Osteoblast (primary cell): ENCODE data around the gene GIMAP1. TPM values are rescaled to one million over a fixed set of nuclear protein-coding genes. Genes with fewer than 3 reads are reported as not detected.
"Not testable (repeated sequence)": the region's sequence is repeated elsewhere in the genome, so short reads cannot be mapped to it uniquely, and the experiment has no call there.

Experiments
- DNase-seq: peaks from one replicate; pipeline ENCODE4 v3.0.0; 2011; ENCODE audit warnings: low spot score, mixed read lengths; ENCODE audit not compliant: insufficient read length; ENCODE audit errors: missing footprints
- H2AFZ ChIP-seq: 2 replicates; pipeline ENCODE4 v1.6.0; 2011; ENCODE audit warnings: mild to moderate bottlenecking, low read length
- H3K27ac ChIP-seq: 2 replicates; pipeline ENCODE4 v1.5.1; 2011; ENCODE audit warnings: mild to moderate bottlenecking, low read depth, low read length, moderate library complexity
- H3K27me3 ChIP-seq: 2 replicates; pipeline ENCODE4 v1.6.0; 2012; ENCODE audit warnings: mild to moderate bottlenecking, control low read depth, inconsistent platforms, low read length, moderate library complexity; ENCODE audit not compliant: insufficient read depth
- H3K36me3 ChIP-seq: 2 replicates; pipeline ENCODE4 v1.5.1; 2011; ENCODE audit warnings: mild to moderate bottlenecking, low read length, control low read depth, moderate library complexity; ENCODE audit not compliant: insufficient read depth
- H3K4me1 ChIP-seq: 2 replicates; pipeline ENCODE4 v1.5.1; 2011; ENCODE audit warnings: mild to moderate bottlenecking, low read length, control low read depth, moderate library complexity; ENCODE audit not compliant: insufficient read depth
- H3K4me2 ChIP-seq: 2 replicates; pipeline ENCODE4 v1.6.0; 2011; ENCODE audit warnings: mild to moderate bottlenecking, low read length; ENCODE audit not compliant: insufficient read depth
- H3K4me3 ChIP-seq: fragments of 200-600 bp; sonication (generic); 3 replicates; pipeline ENCODE4 v1.5.1; 2012; ENCODE audit warnings: mild to moderate bottlenecking, low read length, inconsistent platforms; ENCODE audit not compliant: insufficient read depth
- H3K79me2 ChIP-seq: 2 replicates; pipeline ENCODE4 v1.6.0; 2012; ENCODE audit warnings: mild to moderate bottlenecking, low read length, control low read depth, inconsistent platforms; ENCODE audit not compliant: insufficient read depth
- H3K9me3 ChIP-seq: 2 replicates; pipeline ENCODE4 v1.5.1; 2011; ENCODE audit warnings: low read depth, low read length, control low read depth
- H4K20me1 ChIP-seq: 2 replicates; pipeline ENCODE4 v1.6.0; 2012; ENCODE audit warnings: mild to moderate bottlenecking, low read length, control low read depth; ENCODE audit not compliant: insufficient read depth
- total RNA-seq: library from RNA; depleted of rRNA; stranded (reverse); fragments of >200 nt; gene quantifications from 2 replicates; pipeline ENCODE4 v1.2.3, GENCODE V29; 2012
- TF ChIP-seq, protein P1 (sequence below): IDR thresholded peaks from 2 replicates; pipeline ENCODE4 v1.5.1; 2011; ENCODE audit warnings: mild to moderate bottlenecking, low read depth, low read length, moderate library complexity; ENCODE audit errors: extremely low read depth

GIMAP1 gene
- not detected in 2 replicates for total RNA-seq

DNA sequence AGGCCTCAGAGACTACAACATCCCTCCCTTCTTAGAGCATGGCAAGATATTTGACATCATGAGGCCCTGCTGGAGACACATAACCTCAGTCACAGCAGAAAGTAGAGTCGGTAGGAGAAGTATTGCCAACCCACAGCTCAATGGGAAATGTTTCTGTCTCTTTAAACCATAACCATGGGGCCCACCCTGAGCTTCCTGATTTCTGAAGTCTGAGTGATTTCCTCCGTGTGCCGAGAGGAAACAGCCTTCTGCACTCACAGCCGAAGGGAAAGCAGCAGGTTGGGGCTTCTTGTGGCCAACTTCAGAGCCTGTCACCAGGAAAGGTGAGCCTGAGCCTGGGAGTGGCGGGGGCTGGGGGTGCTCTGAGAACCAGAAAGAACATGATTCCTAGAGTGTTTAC, at the start of gene GIMAP1:
Gene GIMAP1 (plus strand): TSS at position 246 of the 400 bp plus-strand sequence. CDS start 2,435 bp downstream, outside the sequence.
- Histone ChIP-seq H3K27me3 (no peaks in the 10 kb centered on the region), H3K36me3 (no peaks in the 10 kb centered on the region), H3K4me3 (no peak within 1 kb of the TSS), H3K9me3 (no peaks in the 10 kb centered on the region), H2AFZ (no peak within 1 kb of the TSS), H3K79me2 (no peaks in the 10 kb centered on the region), H3K27ac (no peak within 1 kb of the TSS), H3K4me2 (no peak within 1 kb of the TSS), H4K20me1 (no peaks in the 10 kb centered on the region), H3K4me1 (no peaks in the 10 kb centered on the region)
- TF ChIP-seq, protein P1, sequence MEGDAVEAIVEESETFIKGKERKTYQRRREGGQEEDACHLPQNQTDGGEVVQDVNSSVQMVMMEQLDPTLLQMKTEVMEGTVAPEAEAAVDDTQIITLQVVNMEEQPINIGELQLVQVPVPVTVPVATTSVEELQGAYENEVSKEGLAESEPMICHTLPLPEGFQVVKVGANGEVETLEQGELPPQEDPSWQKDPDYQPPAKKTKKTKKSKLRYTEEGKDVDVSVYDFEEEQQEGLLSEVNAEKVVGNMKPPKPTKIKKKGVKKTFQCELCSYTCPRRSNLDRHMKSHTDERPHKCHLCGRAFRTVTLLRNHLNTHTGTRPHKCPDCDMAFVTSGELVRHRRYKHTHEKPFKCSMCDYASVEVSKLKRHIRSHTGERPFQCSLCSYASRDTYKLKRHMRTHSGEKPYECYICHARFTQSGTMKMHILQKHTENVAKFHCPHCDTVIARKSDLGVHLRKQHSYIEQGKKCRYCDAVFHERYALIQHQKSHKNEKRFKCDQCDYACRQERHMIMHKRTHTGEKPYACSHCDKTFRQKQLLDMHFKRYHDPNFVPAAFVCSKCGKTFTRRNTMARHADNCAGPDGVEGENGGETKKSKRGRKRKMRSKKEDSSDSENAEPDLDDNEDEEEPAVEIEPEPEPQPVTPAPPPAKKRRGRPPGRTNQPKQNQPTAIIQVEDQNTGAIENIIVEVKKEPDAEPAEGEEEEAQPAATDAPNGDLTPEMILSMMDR: no peak
- no peak for DNase-seq

DNA sequence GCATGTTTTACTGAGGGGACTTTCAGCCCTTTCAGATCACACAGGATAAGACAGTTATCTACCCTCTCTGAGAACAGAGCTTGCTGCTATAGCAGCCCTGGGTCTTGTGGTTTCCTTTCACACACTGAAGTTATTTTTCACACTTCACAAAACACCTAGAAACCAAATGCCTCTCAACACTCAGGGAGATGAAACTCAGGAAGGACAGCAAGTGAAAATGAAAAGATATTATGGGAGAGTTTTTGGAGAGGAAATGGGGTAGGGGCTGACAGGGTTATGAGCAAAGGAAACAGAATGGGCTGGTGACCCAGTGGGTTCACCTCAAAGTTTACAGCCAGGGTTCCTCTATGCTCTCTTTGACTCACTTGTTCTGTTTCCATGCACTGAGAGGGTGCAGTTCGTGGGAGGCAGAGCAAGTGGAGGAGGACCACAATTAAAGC, 47.9 kb upstream of the GIMAP1 start:
- no peak overlapping the region for H3K4me3 ChIP-seq

DNA sequence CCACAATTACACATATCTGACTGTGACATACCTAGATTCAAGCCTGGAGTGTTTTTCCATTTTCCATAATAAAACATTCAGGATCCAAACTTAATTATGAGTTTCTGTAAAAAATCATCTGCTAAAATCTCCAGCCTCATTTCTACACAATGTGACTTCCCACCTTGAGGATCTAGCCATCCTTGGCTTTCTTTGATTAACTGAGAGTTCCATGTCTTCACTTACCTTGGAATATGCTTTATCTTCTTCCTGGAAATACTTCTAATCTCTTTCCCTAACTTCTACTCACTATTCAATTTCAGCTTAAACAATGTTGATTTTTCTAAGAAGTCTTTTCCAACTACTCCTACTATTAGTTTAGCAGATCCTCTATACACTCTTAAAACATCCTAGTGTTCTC, 47.4 kb upstream of the GIMAP1 start:
- Histone ChIP-seq H3K27me3 (no peaks in the 10 kb centered on the region), H3K4me2 (no peak overlapping the region), H3K9me3 (no peaks in the 10 kb centered on the region), H2AFZ (no peak overlapping the region), H3K4me3 (no peak overlapping the region), H3K4me1 (no peaks in the 10 kb centered on the region), H3K36me3 (no peaks in the 10 kb centered on the region), H3K27ac (no peak overlapping the region), H4K20me1 (no peaks in the 10 kb centered on the region), H3K79me2 (no peaks in the 10 kb centered on the region)
- TF ChIP-seq, protein P1: no peak
- DNase-seq: no peak

More for the DNA sequence above, 47.9 kb upstream of the GIMAP1 start:
- TF ChIP-seq, protein P1: no peak
- Histone ChIP-seq H3K79me2 (no peaks in the 10 kb centered on the region), H2AFZ (no peak overlapping the region), H3K36me3 (no peaks in the 10 kb centered on the region), H3K27me3 (no peaks in the 10 kb centered on the region), H4K20me1 (no peaks in the 10 kb centered on the region), H3K27ac (no peak overlapping the region), H3K4me2 (no peak overlapping the region), H3K4me1 (no peaks in the 10 kb centered on the region), H3K9me3 (no peaks in the 10 kb centered on the region)
- no peak for DNase-seq

DNA sequence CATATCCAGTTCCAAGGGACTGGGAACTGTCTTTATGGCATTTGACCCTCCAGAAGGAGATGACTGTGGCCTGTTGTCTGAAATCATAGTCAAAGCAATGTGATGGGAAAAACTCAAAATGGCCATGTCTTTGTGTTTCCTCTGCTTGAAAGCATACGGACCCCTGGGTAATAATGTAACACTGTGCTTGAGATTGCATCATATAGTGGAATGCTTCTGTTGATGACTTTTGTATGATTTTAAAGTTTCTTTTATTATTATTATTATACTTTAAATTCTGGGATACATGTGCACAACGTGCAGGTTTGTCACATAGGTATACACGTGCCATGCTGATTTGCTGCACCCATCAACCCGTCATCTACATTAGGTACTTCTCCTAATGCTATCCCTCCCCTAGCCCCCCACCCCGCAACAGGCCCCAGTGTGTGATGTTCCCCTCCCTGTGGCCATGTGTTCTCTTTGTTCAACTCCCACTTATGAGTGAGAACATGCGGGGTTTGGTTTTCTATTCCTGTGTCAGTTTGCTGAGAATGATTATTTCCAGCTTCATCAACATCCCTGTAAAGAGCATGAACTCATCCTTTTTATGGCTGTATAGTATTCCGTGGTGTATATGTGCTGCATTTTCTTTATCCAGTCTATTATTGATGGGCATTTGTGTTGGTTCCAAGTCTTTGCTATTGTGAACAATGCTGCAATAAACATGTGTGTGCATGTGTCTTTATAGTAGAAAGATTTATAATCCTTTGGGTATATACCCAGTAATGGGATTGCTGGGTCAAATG, 44.4 kb upstream of the GIMAP1 start:
- H3K4me2 ChIP-seq, H3K9me3 ChIP-seq, H3K4me3 ChIP-seq, H3K79me2 ChIP-seq, H3K27ac ChIP-seq, H3K27me3 ChIP-seq, H2AFZ ChIP-seq, H3K4me1 ChIP-seq, H4K20me1 ChIP-seq, H3K36me3 ChIP-seq, DNase-seq: not testable (repeated sequence)
